Measurements from ENCODE around the gene GALNT10.
A peak's percentile ranks its signal among the peaks of the same experiment; 100 is the strongest.
"Not testable (repeated sequence)": the region's sequence is repeated elsewhere in the genome, so short reads cannot be mapped to it uniquely, and the experiment has no call there.

Gene GALNT10

GRCh38 chr5:154190595-154191304 lies at the start of gene GALNT10:
Gene GALNT10 (plus strand): TSS chr5:154190733. CDS start chr5:154190867, 134 bp downstream.
- peak; percentile 57 for DNase-seq (ENCODE audit: low spot score)

GRCh38 chr5:154141745-154142221 lies 48.8 kb upstream of the GALNT10 start:
- DNase-seq (ENCODE audit: low spot score), result no peak

GRCh38 chr5:154143211-154143641 lies 47.3 kb upstream of the GALNT10 start:
- no peak for DNase-seq (ENCODE audit: low spot score)

- DNase-seq (ENCODE audit: low spot score), result no peak
Observed at GRCh38 chr5:154145268-154145667, 45.3 kb upstream of the GALNT10 start.

- DNase-seq (ENCODE audit: low spot score), result no peak
Observed at GRCh38 chr5:154146409-154146808, 44.1 kb upstream of the GALNT10 start.

- no peak for DNase-seq (ENCODE audit: low spot score)
Observed at GRCh38 chr5:154147666-154148065, 42.9 kb upstream of the GALNT10 start.

GRCh38 chr5:154150471-154150870 lies 40.1 kb upstream of the GALNT10 start:
- DNase-seq (ENCODE audit: low spot score), result not testable (repeated sequence)

GRCh38 chr5:154157483-154158378 lies 32.8 kb upstream of the GALNT10 start:
- no peak for DNase-seq (ENCODE audit: low spot score)

- DNase-seq (ENCODE audit: low spot score), result no peak
Observed at GRCh38 chr5:154158379-154158737, 32.2 kb upstream of the GALNT10 start.

- DNase-seq (ENCODE audit: low spot score), result no peak
Observed at GRCh38 chr5:154159343-154159742, 31.2 kb upstream of the GALNT10 start.

- DNase-seq (ENCODE audit: low spot score), result no peak
Observed at GRCh38 chr5:154162539-154163151, 27.9 kb upstream of the GALNT10 start.

GRCh38 chr5:154163327-154164248 lies 26.9 kb upstream of the GALNT10 start:
- no peak for DNase-seq (ENCODE audit: low spot score)

GRCh38 chr5:154164249-154164581 lies 26.3 kb upstream of the GALNT10 start:
- DNase-seq (ENCODE audit: low spot score), result no peak

GRCh38 chr5:154165886-154166285 lies 24.6 kb upstream of the GALNT10 start:
- DNase-seq (ENCODE audit: low spot score), result no peak

- no peak for DNase-seq (ENCODE audit: low spot score)
Observed at GRCh38 chr5:154166901-154167791, 23.4 kb upstream of the GALNT10 start.

GRCh38 chr5:154168395-154168794 lies 22.1 kb upstream of the GALNT10 start:
- DNase-seq (ENCODE audit: low spot score), result no peak

- no peak for DNase-seq (ENCODE audit: low spot score)
Observed at GRCh38 chr5:154172785-154173184, 17.7 kb upstream of the GALNT10 start.

GRCh38 chr5:154174091-154174490 lies 16.4 kb upstream of the GALNT10 start:
- no peak for DNase-seq (ENCODE audit: low spot score)

- no peak for DNase-seq (ENCODE audit: low spot score)
Observed at GRCh38 chr5:154176181-154176580, 14.4 kb upstream of the GALNT10 start.

GRCh38 chr5:154178661-154179060 lies 11.9 kb upstream of the GALNT10 start:
- no peak for DNase-seq (ENCODE audit: low spot score)
